HG03045 (cell line): ENCODE measurements around the gene PDS5B.
"Not testable (repeated sequence)": the region's sequence is repeated elsewhere in the genome, so short reads cannot be mapped to it uniquely, and the experiment has no call there.

ENCODE experiments used
- ATAC-seq: cut with Tn5 transposase; IDR thresholded peaks from one replicate; pipeline ENCODE4 v1.9.1; 2021; ENCODE audit warnings: mild to moderate bottlenecking, moderate library complexity; ENCODE audit not compliant: unreplicated experiment

Gene PDS5B

DNA sequence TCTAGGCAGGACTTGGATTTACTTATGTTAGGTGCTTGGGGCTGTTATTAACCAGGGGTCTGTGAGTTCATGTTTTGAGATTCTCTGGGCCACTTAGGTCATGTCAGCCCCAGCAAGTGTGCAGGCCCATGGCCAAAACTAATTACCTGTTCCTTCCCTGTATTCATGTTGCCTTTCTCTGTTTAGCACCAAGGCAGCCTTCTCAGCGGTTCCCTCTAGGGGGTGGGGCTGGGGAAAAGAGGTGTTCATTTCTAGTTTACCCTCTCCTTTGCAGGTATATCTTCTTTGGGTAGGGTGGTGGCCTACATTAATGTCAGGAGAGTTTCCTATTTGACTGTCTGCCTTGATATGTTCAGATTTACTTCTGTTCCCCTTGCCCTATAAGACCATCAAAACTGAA is 61.7 kb downstream of the PDS5B start:
- no peak for ATAC-seq

DNA sequence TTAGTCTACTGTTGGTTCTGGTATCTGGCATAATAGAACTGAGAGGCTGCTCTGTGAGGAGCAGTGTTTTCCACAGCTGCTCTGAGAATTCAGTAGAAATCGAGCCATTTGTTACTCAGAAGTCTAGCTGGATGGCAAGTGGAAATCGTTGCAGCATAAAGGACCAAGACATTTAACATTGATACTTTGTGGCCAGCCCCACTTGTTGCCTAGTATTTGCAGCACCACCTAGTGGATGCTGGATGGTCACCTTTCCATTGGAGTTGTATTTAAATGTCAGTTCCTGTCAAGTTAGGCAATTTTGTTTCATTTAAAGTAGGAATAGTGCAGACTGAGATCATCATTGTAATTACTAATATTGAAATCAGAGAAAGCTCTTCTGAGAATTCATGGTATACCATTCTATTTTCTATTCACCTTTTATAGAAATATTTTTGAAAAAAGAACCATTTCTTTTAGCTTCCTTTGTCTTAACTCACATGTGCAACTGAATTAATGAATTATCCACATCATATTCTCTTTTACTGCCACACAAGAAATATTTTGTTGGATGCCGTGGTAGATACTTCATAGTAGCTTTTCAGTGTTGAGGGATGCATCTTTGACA is 64.6 kb downstream of the PDS5B start:
- peak; percentile 77 for ATAC-seq

DNA sequence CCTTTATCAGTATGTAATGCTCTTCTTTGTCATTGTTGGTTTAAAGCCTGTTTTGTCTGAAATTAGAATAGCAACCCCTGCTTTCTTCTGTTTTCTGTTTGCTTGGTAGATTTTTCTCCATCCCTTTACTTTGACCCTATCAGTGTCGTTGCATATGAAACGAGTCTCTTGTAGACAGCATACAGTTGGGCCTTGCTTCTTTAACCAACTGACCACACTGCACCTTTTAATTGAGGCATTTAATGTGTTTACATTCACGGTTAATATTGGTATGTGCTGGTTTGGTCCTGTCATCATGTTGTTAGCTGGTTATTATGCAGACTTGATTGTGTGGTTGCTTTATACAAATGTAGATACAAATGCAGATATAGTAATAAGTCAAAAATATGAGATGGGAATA is 71.1 kb downstream of the PDS5B start:
- ATAC-seq = no peak

DNA sequence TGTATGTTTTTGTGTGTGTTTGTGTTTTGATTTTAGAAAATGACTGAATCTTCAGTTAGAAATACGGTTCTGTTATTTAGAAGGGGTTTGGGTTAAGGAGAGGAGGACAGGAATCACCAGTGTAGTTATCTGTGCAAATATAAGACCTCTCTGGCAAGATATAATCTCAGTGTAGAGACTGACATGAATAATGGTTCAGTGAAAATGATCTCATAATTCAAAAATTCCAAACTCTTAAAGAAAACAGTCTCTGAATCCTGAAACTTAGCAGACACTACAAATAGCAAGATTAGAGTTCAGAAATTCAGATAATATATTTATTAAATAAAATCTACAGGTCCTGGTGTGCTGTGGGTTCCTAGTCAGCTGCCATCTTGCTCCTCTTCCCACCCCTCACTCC is 73.5 kb downstream of the PDS5B start:
- ATAC-seq = no peak

DNA sequence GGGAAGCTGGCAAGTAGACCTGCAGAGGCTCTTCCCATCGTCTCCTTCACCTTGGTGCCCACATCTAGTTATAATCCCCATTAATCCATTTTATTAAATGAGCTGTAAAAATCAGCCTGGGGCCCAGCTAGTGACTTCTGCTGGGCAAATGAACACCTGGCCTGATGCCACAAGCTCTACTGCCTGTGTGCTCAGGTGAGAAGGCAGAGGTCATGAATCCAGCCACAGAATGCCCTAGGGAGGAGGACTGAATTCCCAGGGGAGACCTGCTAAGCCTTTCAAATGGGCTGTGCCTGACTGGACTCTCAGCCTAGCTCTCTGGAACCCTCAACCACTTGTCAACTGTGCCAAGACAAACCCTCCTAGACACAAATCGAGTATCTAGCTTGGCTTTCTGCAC is 74.0 kb downstream of the PDS5B start:
- ATAC-seq = no peak

DNA sequence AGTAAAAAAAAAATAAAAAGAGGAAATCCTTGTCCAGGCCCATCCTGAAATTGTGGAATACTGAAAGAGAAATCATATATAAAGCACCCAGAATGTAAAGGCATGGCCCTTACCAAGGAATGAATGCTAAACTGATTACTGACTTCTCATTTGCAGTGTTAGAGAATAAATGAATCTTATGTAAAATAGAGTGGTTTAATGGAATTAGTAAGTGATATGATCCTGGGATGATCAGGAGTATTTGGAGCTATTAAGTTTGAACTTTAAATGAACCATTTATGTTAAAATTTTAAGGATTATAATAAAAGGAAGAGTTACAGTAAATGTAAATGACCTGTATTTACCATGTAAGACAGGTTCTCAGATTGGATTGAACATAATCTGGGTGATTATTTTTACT is 75.4 kb downstream of the PDS5B start:
- no peak for ATAC-seq

DNA sequence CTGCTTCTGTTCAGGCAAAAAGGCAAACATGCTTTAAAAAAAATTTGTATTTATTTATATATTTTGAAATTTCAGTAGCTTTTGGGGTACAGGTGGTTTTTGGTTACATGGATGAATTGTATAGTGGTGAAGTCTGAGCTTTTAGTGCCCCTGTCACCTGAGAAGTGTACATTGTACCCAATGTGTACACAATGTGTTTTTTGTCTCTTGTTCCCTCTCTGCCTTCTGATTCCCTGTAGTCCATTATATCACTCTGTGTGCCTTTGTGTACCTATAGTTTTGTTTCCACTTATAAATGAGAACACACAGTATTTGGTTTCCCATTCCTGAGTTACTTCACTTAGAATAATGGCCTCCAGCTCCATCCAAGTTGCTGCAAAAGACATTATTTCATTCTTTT is 77.4 kb downstream of the PDS5B start:
- ATAC-seq = no peak

DNA sequence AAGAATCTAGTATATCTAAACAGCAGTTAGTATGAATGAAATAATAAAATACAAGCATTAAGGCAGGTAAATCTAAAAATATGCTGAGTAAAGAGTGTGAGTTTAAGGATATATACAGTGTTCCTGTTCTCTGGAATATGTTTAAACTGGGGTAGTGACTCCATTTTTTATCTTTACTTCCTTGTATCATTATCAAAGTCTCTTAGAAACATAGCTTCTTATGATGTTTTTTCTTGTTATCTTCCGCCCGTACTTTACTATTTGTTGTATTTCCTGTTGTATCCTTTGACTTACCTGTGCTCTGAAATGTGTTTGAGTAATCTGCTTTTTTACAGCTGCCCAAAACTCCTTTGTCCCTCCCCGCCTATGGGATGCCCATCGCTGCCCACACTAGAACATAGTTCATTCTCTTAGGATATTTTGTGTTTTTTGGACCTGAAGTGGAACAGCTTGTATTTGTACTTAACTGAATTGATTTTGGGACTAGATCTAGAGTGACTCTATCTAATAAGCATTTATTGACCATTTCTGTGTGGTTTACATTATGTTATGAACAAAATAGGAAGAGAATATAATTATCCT is 80.8 kb downstream of the PDS5B start:
- ATAC-seq = no peak

DNA sequence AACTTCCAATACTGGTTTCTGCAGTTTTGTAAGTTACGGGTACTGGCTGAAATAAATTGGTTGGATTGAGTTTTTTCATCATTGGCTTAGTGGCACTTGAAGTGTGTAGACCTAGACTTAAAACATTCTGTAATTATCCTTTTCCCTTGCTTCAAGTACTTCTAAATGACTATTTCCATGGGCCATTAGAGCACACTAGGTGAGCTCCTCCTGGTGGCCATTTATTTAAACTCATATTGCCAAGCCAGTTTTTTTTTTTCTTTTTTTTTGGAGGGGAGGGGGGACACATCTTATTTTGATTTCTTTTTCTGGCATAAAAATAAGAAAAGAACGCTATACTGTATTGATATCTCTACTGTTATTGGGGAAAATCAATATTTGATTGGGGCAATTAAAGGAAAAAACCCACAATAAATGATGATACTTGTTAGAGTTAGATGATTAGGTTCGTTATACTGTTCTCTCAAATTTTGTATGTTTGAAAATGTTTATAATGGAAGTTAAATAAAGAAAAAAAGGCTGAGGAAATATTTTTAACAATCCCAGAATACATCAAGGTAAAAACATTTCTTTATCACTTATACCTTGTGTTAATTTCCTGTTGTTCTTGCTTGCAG is 82.9 kb downstream of the PDS5B start:
- ATAC-seq = no peak

DNA sequence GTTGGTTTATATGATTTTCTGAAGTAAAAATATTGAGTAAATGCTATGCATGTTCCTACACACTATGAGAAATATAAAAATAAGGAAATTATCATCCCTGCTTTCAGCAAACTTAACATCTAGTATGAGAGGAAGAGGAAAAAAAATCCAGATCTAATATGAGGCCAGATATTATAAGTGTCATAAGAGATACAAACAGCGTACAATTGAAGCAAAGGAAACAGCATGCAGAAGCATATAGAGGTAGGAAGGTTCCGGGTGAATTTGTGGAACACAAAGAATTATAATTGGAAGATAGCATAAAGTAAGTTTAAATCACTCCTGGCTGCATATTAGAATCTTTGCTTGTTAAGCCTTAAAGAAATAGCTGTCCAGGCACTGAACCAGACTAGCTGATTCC is 88.3 kb downstream of the PDS5B start:
- ATAC-seq = no peak

DNA sequence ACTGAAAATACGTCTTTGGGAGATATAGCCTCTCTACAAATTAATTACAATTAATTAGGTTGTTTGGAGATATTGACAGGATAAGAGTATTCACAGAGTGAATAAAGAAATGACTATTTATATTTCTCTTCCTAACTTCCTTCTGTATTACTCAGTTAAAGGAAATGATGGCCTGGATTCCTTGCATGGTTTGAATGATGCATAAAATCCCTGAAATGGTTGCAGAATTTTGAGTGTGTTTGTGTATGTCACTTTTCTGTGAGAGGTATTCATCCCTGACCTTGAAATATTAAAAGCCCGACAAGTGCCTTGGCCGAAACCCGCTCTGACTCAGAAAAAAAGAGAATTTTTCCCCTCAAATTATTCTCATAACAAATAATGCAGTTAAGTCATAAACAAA is 90.0 kb downstream of the PDS5B start:
- no peak for ATAC-seq

DNA sequence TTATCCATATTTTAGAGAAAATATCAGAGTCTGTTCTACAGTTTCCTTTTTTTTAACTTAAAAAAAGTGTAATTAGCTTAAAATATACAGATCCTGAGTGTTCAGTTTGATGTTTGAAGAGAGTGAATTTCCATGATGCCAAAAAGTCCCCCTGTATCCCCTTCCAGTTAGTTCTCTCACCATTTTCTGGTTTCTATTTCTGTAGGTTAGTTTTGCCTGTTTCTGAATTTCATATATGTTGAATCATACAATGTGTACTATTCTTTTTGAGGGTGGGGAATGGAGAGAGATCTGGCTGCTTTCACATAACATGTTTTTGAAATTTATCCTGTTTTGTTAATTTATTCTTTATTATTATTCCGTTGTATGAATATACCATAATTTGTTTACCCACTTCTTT is 95.9 kb downstream of the PDS5B start:
- no peak for ATAC-seq

DNA sequence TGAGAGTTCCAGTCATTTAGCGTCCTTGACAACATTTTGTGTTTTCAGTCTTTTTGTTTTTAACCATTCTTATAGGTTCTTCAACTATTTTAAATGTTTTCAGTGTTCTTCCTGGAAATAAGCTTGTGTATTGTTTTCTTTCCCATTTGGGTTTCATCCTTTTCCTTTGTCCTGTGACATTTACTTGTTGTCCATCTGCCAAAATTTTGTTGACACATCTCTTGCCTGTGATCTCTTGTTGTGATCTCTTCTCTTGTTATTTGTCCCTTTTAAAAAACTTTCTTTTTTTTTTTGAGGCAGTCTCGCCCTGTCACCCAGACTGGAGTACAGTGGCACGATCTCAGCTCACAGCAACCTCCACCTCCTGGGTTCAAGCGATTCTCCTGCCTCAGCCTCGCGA is 96.5 kb downstream of the PDS5B start:
- ATAC-seq = no peak

DNA sequence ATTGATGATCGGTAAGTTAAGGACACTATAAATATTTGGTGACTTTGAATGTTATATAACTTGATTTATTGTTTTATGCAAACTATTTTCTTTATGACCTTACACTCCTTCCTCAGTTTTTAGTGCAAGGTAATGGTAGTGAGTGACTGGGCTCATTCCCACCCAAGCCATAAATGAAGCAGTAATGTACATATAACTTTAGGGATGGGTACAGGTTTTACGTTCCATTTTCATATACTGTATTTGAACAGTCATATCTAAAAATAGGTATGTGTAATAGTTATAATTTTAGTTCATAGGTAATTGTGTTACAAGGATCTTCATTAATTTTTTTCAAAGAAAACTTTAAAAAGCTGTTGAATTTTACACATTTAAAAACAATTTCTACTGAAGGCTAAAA is 101.0 kb downstream of the PDS5B start:
- ATAC-seq = no peak

DNA sequence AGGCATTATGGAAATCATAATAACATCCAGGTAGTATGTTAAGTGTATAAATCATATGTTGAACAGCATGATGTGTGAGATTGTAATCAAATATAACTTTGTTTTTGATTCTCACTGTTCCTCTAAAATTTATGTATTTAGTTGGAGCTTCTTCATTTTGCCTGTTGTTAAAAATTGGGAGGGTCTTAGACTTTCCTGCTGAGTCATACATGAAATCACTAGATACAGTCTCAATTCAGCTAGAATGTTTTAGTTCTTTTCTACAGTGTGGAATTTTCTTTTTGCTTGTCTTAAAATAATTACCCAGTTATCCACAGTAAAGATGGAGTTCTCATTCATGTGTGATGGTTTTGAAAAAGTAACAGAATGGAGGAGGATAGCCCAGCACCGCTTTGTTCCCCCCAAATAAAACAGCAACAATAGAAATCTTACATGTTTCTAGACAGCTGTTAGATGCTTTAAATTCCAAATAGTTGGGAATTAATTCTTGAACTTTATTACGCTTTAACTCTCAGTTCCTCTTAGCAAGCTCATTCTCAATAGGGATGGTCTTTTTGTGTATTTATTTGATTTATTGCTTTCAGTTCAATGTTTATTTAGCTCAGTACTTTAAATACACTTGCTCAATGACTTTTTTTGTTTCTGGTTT is 109.5 kb downstream of the PDS5B start:
- ATAC-seq = no peak

DNA sequence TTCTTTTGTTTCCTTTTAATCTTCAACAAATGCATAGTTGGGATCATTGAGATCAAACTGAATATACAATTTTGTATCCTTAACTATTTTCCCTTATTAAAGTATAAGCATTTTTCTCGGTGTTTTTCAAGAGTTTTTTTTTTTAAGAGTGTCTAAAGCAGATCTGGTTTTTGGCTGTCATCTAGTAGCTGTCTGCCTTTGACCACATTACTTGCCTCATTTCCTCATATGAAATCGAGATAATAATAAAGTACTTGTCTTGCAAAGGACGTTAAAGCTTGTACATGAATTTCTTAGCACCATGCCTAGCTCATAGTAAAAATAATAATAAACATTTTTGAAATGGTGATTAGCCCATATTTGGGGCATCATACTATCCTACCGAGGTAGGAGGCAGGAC is 121.2 kb downstream of the PDS5B start:
- no peak for ATAC-seq

DNA sequence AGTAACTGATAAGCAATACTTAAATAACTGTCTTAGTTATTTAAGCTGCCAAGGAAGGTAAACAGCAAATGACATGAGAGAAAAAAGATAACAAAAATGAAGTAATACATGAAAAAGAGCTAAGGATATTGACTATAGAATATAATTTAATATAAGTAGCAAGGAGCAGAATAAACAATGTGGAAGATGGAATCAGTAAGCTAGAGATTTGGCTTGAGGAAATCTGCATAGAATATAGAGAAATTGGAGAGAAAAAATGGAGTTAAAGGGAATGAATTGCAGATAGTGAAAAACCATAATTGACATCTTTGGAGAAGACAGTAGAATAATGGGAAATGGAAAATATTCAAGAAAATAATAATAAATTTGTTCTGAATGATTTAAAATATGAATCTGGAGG is 127.1 kb downstream of the PDS5B start:
- ATAC-seq = no peak

DNA sequence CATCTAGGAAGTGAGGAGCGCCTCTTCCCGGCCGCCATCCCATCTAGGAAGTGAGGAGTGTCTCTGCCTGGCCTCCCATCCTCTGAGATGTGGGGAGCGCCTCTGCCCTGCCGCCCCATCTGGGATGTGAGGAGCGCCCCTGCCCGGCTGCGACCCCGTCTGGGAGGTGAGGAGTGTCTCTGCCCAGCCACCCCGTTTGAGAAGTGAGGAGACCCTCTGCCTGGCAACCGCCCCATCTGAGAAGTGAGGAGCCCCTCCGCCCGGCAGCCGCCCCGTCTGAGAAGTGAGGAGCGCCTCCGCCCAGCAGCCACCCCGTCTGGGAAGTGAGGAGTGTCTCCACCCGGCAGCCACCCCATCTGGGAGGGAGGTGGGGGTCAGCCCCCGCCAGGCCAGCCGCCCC is 129.9 kb downstream of the PDS5B start:
- ATAC-seq = not testable (repeated sequence)

DNA sequence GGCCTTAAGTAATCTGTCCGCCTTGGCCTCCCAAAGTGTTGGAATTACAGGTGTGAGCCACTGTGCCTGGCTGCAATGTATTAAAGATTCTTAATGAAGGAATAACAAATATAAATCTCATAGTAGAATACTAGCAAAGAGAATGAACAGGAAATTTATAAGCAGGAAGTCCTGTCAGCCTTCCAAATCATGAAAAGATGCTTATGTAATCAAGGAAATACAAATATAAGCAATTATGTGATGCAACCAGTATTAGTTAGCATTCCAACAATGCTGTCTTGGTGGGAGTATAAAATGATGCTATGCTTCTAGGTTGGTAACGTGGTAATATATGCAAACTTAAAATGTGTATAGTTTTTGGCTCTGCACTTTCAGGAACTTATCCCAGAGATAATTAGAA is 133.8 kb downstream of the PDS5B start:
- ATAC-seq = no peak

DNA sequence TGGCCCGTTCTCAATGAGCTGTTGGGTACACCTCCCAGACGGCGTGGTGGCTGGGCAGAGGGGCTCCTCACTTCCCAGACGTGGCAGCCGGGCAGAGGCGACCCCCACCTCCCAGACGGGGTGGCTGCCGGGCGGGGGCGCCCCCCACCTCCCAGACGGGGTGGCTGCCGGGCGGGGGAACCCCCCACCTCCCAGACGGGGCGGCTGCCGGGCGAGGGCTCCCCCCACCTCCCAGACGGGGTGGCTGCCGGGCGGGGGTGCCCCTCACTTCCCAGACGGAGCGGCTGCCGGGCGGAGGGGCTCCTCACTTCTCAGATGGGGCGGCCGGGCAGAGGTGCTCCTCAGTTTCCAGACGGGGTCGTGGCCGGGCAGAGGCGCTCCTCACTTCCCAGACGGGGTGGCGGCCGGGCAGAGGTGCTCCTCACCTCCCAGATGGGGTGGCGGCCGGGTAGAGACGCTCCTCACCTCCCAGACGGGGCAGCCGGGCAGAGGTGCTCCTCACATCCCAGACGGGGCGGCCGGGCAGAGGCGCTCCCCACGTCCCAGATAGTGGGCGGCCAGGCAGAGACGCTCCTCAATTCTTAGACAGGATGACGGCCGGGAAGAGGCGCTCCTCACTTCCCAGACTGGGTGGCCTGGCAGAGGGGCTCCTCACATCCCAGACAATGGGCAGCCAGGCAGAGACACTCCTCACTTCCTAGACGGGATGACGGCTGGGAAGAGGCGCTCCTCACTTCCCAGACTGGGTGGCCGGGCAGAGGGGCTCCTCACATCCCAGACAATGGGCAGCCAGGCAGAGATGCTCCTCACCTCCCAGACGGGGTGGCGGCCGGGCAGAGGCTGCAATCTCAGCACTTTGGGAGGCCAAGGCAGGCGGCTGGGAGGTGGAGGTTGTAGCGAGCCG is 135.1 kb downstream of the PDS5B start:
- ATAC-seq = not testable (repeated sequence)

DNA sequence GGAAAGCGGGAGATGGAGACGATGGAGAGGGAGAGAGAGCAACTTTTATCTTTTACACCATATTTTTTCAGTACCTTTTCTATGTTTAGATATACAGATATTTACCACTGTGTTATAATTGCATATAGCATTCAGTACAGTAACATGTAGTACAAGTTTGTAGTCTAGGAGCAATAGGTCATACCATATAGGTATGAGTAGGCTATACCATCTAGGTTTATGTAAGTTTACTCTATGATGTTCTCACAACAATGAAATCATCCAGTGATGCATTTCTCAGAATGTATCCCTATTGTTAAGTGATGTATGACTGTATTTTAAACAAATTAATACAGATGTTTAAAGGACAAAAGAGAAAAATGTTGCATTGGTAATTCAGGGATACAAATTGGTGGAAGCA is 136.1 kb downstream of the PDS5B start:
- ATAC-seq = no peak
